Activated CD8-positive, alpha-beta memory T cell treated with anti-CD3 and anti-CD28 coated beads, Interleukin-2, amount 50 U/mL, for 24 hours (primary cell): ENCODE measurements around the gene DENND2A.
"Not testable (repeated sequence)": the region's sequence is repeated elsewhere in the genome, so short reads cannot be mapped to it uniquely, and the experiment has no call there.

Experiments
- DNase-seq: peaks from one replicate; pipeline ENCODE4 v3.0.0-alpha.2; 2020; ENCODE audit errors: extremely low read depth

DENND2A gene

GRCh38 chr7:140619915-140620510 is 20.6 kb downstream of the DENND2A start:
- DNase-seq: not testable (repeated sequence)

DNA sequence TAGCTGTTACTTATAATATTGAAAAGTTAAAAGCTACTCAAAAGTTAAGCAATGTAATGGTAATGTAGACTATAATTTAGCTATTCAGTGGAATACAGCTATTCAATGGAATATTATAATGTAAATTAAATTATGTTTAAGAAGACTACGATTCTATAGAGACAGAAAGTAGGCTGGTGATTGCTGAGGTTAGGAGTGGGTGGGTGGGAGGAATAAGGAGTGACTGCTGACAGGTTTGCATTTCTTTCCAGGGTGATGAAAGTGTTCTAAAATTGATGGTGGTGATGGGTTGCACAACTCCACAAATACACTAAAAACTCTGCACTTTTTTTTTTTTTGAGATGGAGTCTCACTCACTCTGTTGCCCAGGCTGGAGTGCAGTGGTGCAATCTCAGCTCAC is 21.4 kb downstream of the DENND2A start:
- no peak for DNase-seq

GRCh38 chr7:140618306-140618705 is 22.3 kb downstream of the DENND2A start:
- no peak for DNase-seq

DNA sequence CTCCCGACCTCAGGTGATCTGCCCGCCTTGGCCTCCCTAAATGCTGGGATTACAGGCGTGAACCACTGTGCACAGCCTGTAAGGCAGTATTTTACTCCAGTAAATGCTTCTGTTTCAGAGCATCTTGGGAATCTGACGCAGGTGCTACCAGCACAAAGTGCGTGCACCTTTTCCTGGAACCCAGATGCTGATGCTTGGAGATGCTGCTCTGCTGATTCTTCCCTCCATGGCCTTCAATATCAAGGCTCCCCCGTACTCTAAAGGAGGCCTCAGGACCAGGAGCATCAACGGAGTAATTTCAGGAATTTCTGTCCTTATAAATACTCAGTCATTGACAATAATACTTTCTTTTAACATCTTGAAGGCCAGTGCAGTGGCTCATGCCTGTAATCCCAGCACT is 23.5 kb downstream of the DENND2A start:
- DNase-seq: no peak

GRCh38 chr7:140616328-140616727 is 24.3 kb downstream of the DENND2A start:
- no peak for DNase-seq

DNA sequence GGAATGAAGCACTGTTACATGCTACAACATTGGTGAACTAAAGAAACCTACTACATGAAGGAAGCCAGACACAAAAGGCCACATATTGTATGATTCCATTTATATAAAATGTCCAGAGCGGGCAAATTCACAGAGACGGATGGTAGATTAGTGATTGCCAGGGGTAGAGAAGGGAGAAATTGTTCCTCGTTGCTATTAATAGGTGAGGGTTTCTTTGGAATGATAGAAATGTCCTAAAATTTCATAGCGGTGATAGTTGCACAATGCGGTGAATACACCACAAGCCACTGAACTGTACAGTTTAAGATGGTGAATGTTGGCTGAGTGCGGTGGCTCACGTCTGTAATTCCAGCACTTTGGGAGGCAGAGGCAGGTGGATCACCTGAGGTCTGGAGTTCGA is 29.0 kb downstream of the DENND2A start:
- no peak for DNase-seq

DNA sequence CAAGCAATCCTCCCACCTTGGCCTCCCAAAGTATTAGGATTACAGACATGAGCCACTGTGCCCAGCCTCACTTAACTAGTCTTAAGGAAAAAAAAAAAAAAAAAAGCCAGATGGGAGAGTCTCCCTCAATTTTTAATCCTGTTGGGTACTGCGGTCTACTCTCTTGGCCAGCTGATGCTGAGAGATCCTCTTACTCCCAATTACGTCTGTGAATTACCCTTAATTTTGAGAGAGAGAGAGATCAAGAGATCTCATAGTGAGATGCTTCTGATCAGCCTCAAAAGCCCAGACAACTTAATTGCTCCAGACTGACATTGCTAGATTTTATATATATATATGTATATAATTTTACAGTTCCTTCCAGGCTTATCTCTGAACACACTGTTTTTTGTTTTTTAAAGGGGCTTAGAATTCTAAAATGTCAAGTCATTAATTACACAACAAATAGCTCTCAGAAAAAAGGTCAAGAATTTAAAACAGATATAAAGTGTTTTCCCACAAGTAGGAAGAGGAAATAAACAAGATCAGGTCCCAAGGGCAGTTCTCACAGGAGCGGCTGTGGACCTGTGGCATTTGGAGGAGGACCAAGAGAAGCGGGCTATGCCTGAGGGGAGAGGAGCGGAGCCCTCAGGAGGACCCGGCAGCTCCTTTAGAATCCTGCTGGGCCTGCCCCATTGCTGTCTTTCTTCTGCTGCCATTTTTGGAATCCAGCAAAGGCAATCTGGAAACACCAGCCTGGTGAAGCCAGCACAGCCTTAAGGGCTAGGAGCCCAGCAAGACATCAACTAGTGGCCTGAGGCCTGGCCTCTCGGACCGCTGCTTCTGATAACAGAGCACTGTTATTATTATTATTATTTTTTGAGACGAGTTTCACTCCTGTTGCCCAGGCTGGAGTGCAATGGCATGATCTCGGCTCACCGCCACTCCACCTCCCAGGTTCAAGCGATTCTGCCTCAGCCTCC is 30.1 kb downstream of the DENND2A start:
- no peak for DNase-seq

DNA sequence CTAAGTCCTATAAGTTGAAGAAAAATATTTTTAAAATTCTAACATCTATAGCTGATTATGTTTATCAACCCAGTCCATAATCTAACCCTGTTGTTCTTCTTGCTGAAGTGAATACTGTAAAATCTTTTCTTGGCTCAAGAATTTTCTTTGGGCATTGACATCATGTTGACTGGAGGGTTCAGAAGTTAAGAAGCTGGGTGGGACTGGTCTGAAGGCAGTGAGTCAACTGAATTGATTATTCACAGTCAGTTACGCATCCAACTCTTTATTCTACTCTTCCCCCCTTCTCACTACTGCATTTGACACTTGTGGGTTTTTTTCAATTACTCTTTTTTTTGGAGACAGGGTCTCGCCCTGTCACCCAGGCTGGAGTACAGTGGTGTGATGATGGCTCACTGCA is 31.0 kb downstream of the DENND2A start:
- DNase-seq: no peak

DNA sequence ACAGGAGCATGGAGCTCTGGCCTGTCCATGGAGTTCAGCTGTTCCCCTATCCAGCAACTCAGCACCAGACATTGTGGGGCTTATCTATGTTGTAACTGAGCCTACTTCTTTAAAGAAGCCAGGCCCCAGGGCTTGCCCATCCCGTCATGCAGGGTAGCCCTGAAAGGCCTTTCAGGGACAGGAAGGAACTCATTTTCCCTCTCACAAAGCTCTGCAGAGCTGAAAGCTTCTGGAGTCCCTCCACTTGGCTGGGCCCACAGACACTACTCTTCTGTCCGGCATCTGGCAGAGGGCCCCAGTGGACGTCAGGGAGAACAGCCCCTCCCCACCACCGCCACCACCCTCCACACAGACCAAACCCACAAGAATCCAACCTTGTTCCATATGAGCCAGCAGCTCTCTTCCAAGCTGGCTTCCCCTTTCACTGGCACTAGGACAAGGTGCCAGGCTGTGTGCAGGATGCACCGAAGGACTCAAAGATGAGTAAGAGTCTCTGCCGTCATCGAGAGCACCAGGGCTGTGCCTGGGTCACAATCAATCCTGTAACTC is 33.1 kb downstream of the DENND2A start:
- no peak for DNase-seq

DNA sequence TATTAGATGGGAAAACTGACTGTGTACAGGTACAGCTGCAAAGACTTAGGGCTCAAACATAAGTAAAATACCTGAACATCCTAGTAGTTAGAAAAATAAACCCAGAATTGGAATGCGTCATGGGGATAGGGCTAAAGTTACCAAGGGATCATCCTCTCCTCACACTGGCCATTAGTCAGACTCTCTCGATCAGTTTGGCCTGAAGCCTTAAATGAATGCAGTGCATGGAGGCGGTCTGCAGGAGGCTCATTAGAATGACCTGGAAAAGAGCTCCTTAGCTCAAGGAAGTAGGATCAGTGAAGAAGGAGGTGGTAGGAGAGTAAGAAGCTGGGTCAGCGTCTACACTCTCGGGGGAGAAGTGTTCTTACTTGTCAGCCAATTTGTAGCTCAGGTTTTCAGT is 35.3 kb downstream of the DENND2A start:
- DNase-seq: no peak

GRCh38 chr7:140604760-140605159 is 35.9 kb downstream of the DENND2A start:
- DNase-seq: no peak

GRCh38 chr7:140604076-140604475 is 36.5 kb downstream of the DENND2A start:
- DNase-seq: no peak

GRCh38 chr7:140601566-140602174 is 38.9 kb downstream of the DENND2A start:
- DNase-seq: no peak

DNA sequence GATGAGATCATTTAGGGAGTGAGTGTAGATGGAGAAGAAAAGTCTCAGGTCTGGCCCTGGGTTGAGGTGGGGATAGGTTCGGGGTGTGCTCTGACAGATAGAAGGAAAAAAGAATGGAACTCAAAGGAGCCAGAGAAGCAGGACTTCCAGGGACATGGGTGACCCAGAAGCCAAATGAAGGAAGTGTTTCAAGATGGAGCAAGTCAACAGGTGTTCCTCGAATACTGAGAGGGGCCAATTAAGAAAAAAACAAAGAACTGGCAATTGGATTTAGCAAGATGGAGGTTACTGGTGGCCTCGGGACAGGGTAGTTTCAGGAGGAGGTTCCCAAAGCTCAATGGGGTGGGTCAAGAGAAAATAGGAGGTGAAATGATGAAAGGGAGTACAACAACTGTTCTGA is 40.3 kb downstream of the DENND2A start:
- DNase-seq: no peak

- DNase-seq: no peak
Measured at GRCh38 chr7:140597428-140597949, 43.1 kb downstream of the DENND2A start.

- no peak for DNase-seq
Measured at GRCh38 chr7:140596519-140597427, 43.8 kb downstream of the DENND2A start.

DNA sequence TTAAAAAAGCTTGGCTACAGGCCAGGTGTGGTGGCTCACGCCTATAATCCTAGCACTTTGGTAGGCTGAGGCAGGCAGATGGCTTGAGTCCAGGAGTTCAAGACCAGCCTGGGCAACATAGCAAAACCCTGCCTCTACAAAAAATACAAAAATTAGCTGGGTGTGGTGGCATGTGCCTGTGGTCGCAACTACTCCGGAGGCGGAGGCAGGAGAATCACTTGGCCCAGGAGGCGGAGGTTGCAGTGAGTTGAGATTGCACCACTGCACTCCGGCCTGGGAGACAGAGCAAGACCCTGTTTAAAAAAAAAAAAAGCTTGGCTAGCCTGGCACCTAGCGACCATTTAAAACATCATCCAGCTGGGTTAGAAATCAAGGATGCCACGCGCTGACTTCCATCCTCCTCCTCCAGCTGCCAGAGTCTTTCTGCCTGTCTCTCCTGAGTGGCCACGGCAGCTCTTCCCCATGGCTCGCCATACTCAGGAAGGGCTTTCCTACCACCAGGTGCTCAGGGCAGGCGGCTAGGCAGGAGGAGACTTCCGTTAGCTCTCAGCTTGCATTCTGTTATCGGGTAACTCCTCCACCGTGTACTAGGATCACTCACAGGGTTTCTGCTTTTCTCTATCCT is 45.0 kb downstream of the DENND2A start:
- no peak for DNase-seq

- no peak for DNase-seq
Measured at GRCh38 chr7:140594131-140594691, 46.4 kb downstream of the DENND2A start.

DNA sequence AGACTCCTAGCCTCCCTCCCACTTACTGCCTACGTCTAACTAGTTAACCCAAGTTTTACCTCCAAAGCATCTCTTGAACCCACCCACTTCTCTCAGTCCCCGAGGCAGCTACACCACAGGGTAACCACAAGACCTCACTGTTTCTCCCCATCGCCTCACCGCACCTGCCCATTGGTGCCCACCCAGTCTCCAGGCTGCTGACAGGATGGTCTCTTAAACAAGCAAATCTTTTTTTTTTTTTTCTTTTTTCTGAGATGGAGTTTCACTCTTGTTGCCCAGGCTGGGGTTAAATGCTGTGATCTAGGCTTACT is 47.0 kb downstream of the DENND2A start:
- no peak for DNase-seq

DNA sequence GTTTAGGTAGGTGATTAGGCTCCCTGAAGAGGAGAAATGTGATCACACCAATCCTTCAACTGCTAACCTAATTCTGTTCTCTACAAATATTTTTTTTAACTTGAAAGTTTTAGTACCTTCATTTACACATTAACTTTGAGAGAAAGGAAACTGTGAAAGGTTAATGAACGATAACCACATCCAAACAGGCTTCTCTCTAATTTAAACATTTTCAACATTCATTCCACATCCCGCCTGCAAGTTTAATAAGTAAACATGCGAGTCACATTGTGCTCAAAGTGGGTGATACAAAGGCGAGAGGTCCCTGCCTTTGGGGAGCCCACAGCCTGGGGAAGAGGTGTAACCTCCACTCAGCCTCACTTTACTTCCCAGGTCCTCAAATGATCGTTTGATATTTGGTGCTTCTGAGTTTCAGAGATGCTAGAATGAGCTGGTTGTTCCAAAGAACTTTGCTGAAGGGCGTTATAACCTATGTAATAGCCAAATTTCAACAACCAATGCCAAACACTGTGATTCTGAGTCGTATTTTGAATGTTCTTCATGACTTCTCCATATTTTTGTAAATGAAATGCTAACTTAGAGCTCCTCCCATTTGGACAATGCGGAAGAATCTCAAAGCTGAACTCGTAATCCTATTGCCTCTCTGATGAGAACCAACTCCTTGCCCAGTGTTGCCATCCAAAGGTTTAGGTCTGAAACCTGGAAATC is 47.5 kb downstream of the DENND2A start:
- DNase-seq: no peak
